T-helper 9 cell (primary cell): Measurements from ENCODE around the gene JAZF1.
"Not testable (repeated sequence)": the region's sequence is repeated elsewhere in the genome, so short reads cannot be mapped to it uniquely, and the experiment has no call there.

Experiments
- DNase-seq: peaks from one replicate; pipeline ENCODE4 v3.0.0-alpha.2; 2020

Gene JAZF1

DNA sequence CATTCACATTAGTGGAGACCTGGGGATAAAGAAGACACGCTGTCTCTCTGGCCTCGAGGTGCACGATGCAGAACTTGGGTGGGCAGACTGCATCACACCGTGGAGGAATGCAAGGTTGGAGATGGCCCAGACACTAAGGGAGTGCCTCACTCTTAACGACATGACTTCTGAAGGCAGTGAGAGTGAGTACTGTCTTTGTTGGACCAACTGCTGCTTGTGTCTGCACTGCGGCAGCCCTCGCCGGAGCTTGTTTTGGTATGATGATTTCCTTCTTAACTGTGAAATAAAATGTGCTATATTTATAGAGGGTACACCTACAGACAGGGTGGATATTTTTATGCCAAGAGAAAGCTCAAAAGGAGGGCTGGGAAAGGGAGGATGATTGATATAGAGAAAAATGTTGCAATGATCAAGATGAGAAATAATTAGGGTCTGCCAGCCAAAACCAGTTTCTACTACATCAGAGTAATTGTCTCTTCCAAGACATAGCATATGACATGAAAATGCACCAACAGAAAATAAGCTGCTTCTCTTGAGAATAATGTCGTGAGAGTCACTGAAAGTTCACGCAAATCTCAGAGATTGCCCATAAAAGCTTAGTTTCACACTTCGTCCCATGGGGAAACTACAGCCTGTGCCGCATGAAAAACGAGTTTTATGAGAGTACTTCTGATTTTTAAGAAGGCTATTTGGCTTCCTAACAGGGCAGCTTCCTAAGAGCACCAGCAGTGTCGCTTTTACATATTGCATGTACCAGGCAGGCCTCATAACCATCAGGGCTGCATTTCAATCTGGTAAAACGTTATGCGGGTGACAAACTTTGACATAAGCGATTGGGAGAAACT is 313.5 kb downstream of the JAZF1 start:
- DNase-seq, result no peak

- no peak for DNase-seq
Measured at GRCh38 chr7:27866256-27866655, 314.3 kb downstream of the JAZF1 start.

DNA sequence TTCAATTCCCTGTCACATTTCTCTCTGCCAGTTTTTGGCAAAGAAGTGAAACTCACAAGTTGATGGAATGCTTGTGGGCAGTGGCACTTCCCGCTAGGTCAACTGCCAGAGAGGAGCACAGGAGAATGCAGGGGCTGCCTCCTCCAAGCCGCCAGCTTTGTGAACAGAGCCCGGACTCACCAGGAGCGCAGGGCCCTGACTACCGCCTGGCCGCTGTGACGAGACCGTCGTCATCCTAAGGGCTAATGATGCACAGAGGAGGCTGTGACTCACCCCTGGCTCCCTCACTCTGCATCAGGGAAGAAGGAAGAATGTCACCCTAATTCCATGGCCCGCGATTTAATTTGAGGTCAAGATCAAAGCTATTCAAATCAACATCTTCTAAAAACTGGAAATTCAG is 316.7 kb downstream of the JAZF1 start:
- no peak for DNase-seq

- no peak for DNase-seq
Measured at GRCh38 chr7:27861747-27862146, 318.8 kb downstream of the JAZF1 start.

DNA sequence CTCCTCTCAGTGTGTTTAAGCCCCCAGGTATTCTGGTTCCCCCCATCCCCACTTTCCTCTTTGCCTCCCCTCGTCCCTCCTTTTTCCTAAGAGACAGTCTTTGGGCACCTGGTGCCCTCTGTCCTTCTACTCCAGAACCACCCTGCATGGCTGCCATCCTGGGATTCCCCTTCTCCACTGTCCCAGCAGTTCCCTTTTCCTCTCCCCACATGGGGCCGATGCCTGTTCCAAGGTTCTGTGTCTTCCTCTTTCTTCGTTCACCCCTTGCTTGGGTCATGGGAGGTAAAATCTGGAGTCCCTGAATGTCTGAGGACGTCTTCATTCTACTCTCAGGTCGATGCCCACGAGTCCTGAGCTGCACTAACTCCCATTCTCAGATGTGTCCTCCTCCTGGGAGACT is 319.8 kb downstream of the JAZF1 start:
- DNase-seq, result no peak

DNA sequence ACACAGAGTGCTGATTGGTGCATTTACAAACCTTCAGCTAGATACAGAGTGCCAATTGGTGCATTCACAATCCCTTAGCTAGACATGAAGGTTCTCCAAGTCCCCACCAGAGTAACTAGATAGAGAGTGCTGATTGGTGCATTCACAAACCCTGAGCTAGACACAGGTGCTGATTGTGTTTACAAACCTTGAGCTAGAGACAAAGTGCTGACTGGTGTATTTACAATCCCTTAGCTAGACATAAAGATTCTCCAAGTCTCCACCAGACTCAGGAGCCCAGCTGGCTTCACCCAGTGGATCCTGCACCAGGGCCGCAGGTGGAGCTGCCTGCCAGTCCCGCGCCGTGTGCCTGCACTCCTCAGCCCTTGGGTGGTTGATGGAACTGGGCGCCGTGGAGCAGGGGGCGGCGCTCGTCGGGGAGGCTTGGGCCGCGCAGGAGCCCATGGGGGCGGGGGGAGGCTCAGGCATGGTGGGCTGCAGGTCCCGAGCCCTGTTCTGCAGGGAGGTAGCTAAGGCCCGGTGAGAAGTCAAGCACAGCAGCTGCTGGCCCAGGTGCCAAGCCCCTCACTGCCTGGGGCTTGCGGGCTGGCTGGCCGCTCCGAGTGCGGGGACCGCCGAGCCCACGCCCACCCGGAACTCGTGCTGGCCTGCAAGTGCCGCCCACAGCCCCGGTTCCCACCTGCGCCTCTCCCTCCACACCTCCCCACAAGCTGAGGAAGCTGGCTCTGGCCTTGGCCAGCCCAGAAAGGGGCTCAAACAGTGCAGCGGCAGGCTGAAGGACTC is 323.7 kb downstream of the JAZF1 start:
- not testable (repeated sequence) for DNase-seq

DNA sequence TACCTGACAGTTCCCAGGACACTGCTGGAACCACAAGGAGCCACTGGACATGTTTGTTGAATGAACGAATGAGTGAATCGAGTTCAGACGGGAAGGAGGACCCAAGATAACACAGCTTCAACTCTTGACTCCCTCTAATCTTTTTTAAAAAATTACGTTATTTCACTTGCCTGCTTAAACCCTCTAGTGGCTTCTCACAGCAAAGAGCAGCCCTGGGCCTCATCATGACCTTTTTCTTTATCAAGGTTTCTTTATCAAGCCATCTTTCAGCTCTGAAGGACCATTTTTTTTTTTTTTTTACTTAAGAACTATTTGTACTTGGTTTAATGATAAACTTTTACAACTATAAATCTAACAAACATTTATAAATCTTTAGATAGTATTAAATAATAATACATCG is 330.1 kb downstream of the JAZF1 start:
- no peak for DNase-seq

DNA sequence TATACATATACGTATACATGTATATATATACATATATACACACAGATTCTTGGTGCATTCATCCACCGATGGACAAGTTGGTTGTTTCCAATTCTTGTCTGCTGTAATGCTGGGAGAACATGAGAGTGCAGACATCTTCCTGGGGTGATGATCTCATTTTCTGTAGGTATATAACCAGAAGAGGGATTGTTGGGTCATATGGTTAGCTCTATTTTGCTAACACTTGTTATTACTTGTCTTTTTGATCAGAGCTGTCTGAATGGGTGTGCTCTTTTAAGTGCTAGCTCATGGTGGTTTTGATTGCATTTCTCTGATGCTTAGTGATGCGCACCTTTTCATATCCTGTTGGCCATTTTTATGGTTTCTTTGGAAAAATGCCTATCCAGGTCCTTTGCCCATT is 334.2 kb downstream of the JAZF1 start:
- no peak for DNase-seq

- DNase-seq, result no peak
Measured at GRCh38 chr7:27843584-27844305, 336.9 kb downstream of the JAZF1 start.

- no peak for DNase-seq
Measured at GRCh38 chr7:27842851-27843250, 337.7 kb downstream of the JAZF1 start.

DNA sequence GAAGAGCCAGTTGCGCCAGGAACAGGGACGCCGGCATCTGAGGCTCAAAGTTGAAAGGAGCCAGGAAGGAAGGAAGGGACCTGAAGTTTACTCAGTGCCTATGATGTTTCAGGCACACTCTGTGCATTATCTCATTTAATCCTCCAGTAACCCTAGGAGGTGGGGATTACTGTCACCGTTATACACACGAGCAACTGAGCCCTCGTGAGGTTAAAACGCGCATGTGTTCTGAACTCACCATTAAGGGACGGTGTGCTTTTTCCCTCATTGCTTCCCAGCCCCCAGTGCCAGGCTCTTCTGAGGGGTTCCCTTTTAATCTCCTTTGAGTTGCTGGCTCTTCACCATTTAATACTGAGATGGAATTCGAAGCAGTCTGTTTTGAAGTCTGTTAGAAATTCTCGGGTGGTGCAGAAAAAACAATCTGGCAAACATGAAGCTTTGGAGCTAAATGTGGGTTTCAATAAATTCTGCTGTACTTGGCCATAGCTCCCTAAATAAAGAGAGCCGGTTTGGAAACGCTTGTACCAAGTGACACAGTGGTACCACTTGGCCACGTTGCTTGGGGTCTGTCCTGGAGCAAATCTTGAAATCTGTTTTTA is 338.4 kb downstream of the JAZF1 start:
- no peak for DNase-seq

DNA sequence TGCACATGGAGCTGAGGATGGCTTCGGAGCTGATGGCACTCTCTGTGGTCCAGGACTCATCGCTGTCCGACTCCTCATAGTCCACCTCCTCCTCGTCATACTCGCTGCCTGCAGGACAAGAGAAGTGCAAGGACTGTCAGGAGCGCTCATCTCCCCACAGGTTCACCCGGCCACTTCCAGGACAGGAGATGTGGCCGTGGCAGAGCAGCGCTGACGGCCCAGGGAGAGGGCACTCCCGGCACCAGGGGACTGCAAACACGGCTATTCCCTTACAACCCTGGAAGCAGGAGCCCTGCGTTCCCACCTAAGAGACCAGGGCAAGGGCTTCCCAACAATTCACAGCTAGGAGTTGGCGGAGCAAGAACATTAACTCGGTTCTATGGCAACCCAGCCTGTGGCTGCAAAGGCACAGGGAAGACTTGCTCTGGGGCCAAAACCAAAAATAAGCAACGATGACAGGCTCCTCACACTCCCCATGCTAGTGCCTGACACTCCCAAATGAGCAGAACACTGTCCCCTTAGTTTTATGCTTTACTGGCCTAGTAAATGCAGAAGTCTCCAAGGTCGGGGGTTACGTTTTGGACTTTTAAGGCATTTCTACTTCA is 339.7 kb downstream of the JAZF1 start:
- no peak for DNase-seq

DNA sequence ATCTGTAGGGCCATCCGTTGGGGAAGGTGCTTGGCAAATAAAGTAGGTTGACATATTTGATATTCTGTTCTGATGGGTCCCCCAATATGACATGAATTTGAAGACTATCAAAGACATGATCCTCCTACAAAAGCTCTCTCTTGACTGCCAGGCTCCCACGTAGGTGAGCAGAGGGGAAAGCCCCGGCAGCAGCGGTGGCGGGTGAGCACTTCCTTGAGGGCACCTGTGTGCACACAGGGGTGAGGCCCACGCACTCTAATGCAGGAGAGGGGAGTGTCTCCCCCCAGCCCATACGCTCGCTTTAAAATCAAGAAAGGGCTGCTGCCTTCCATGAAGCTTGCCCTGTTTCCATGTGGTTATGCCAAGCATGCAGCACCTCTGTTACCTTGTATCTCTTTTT is 340.3 kb downstream of the JAZF1 start:
- DNase-seq, result no peak

GRCh38 chr7:27839099-27839498 is 341.5 kb downstream of the JAZF1 start:
- DNase-seq, result no peak

DNA sequence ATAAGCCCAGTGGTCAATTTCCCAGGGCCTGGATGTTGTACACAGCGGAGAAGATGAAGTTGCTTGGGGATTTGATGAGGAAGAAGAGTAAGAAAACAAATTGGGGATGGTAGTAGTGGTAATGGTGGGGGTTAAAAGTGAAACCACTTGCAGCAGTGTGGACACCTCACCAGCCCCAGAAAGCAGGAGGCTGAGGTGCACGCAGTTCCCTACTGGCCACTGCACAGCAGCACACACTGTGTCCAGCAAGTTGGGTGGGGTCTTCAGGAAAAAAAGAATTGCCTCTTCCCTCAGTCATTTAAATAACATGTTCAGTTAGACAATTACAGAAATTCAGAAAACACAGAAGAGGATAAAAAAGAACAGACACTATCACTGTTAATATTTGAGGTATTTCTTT is 344.1 kb downstream of the JAZF1 start:
- DNase-seq, result no peak

- no peak for DNase-seq
Measured at GRCh38 chr7:27835376-27835775, 345.2 kb downstream of the JAZF1 start.

DNA sequence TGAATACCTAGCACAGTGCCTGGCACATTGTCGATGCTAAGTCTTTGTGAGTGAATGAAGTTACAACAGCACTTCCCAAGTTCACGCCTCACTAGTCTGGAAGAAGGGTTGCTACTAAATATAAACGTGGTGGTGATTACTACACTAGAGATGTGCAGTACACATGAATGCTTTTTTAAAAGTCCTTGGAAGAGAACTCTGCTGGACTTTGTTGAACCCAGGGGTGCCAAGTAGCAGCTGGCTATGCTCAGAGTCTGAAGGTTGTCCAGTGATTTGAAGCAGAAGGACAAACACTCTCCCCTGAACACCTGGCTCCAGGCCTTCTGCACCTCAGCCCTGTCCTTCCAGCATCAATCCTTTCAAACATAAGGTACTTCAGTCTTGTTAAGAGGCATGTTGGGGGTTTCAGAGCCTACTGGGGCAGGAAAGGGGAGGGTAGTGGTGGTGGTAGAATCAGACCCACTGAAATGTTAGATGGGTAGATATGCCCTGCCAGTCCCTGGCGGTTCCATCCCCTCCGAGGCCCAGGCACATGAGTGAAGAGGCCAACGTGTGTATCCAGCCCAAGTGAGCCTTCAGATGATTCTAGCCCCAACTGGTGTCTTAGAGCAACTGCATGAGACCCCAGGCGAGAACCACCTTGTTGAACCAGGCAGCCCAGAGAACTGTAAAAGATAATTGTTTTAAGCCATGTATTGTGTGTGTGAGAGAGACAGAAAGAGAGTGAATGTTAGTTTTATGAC is 346.2 kb downstream of the JAZF1 start:
- DNase-seq, result no peak

GRCh38 chr7:27826357-27826756 is 354.2 kb downstream of the JAZF1 start:
- DNase-seq, result no peak

- no peak for DNase-seq
Measured at GRCh38 chr7:27825891-27826290, 354.7 kb downstream of the JAZF1 start.

GRCh38 chr7:27822245-27822644 is 358.4 kb downstream of the JAZF1 start:
- no peak for DNase-seq

- DNase-seq, result no peak
Measured at GRCh38 chr7:27812706-27813105, 367.9 kb downstream of the JAZF1 start.

DNA sequence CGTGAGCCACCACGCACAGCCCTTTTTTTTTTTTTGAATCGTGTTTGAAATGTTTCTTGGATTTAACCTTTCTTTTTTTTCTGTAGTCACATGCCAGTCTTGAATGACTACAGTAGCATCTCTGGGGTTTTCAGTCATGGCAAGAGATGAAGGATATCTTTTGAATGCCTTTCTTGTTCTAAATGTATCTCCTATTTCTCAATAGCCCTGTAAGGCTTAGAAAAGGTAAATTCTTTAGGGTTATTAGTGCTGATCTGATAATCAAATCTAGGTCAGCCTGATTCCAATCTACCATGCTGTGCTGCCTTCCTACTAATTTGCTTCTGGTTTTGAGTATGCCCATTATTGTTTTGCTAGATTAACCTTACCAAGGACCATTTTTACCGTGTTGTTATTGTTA is 370.4 kb downstream of the JAZF1 start:
- DNase-seq, result no peak
